GM06990 (cell line): ENCODE measurements around the gene ARHGEF16.

Experiments used
- DNase-seq: peaks from one replicate; pipeline ENCODE4 v3.0.0-alpha.2; 2011; ENCODE audit not compliant: insufficient read length; ENCODE audit errors: extremely low read depth
- H3K27me3 ChIP-seq: replicated peaks from 2 replicates; pipeline ENCODE4 v1.6.0; 2011; ENCODE audit warnings: low read length; ENCODE audit not compliant: control insufficient read depth, insufficient read depth
- H3K36me3 ChIP-seq: 2 replicates; pipeline ENCODE4 v1.5.1; 2011; ENCODE audit warnings: low read length; ENCODE audit not compliant: control insufficient read depth, insufficient read depth
- H3K4me3 ChIP-seq: replicated peaks from 2 replicates; pipeline ENCODE4 v1.5.1; 2011; ENCODE audit warnings: low read depth, mild to moderate bottlenecking, control low read depth, low read length
- CTCF ChIP-seq: IDR thresholded peaks from 2 replicates; pipeline ENCODE4 v1.5.1; 2011; ENCODE audit warnings: low read length, control low read depth, mild to moderate bottlenecking, inconsistent platforms; ENCODE audit not compliant: insufficient read depth, poor library complexity, severe bottlenecking

The ARHGEF16 gene

GRCh38 chr1:3408751-3409266 lies 45.7 kb upstream of the ARHGEF16 start:
- no peaks in the 10 kb centered on the region for H3K27me3 ChIP-seq
- no peak for TF ChIP-seq CTCF
- no peak overlapping the region for H3K4me3 ChIP-seq
- no peaks in the 10 kb centered on the region for H3K36me3 ChIP-seq
- no peak for DNase-seq

GRCh38 chr1:3409366-3410141 lies 44.9 kb upstream of the ARHGEF16 start:
- Histone ChIP-seq H3K27me3 (no peaks in the 10 kb centered on the region), H3K4me3 (no peak overlapping the region), H3K36me3 (no peaks in the 10 kb centered on the region)
- no peak for TF ChIP-seq CTCF
- no peak for DNase-seq

GRCh38 chr1:3410142-3410925 lies 44.1 kb upstream of the ARHGEF16 start:
- Histone ChIP-seq H3K27me3 (no peaks in the 10 kb centered on the region), H3K4me3 (no peak overlapping the region), H3K36me3 (no peaks in the 10 kb centered on the region)
- no peak for TF ChIP-seq CTCF
- DNase-seq = no peak

GRCh38 chr1:3411806-3412205 lies 42.7 kb upstream of the ARHGEF16 start:
- Histone ChIP-seq H3K4me3 (no peak overlapping the region), H3K36me3 (no peaks in the 10 kb centered on the region), H3K27me3 (no peaks in the 10 kb centered on the region)
- no peak for TF ChIP-seq CTCF
- no peak for DNase-seq

- no peak overlapping the region for H3K4me3 ChIP-seq
- H3K27me3 ChIP-seq = no peaks in the 10 kb centered on the region
- no peak for DNase-seq
- no peaks in the 10 kb centered on the region for H3K36me3 ChIP-seq
- TF ChIP-seq CTCF = no peak
Observed at GRCh38 chr1:3412376-3412775, 42.1 kb upstream of the ARHGEF16 start.
